ENCODE measurements around the gene FBLL1. TPM values are rescaled to one million over a fixed set of nuclear protein-coding genes. Genes with fewer than 3 reads are reported as not detected.
A peak's percentile ranks its signal among the peaks of the same experiment; 100 is the strongest.

FBLL1 gene
- total RNA-seq, 4 donors from 2014 or later, result 0.18 TPM; not detected in 3

DNA sequence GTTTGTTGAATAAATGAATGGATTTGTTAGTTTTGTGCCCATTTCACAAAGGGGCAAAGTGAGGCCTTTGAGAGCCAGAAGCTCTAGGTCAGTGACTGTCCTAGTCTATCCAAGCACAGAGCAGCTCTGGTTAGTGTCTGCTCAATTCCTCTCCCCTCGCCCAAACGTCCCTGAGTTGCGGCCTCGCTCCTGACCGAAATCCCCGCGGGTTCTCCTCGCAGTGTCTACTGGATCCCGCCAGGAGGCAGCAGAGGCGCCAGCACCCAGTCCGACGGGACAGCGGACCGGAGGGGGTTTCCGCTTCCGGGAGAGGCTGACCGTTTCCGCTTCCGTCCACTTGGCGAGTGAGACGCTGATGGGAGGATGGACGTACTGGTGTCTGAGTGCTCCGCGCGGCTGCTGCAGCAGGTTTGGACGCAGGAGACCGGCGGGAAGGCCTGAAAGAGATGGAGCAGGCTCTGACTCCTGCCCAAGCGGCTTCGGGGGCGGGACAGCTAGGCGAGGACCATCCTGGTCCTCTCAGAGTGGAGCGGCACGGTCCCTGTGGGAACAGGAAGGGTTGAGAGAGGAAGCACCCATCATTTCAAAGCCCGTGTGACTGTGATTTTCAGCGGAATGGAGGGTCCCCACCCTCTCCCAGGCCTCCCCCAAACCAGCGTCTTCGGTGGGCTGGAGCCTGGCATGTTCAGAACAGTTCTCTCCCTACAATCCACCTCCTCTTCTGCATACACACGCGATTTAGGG, 42.8 kb upstream of the FBLL1 start, which contains the start of gene RARS1:
TSS of gene RARS1 (plus strand) at position 336 of the 744 bp plus-strand sequence. CDS start at position 364, 28 bp downstream.
- intact Hi-C loops (cut with DNase I), result loop anchor here (10.0 kb wide), 1 partner anchor 212 kb away; no protein-coding TSS in a partner anchor
- peaks cover 5 to 21% (median 10%) of the 10 kb centered on the region in 3 donors for H3K4me1 ChIP-seq
- peaks cover 4 to 35% (median 25%) of the 10 kb centered on the region in 3 donors for H3K36me3 ChIP-seq
- 0% methylated on average over 12 to 15 of the region's 40 CpGs for WGBS, 2 donors
- peak within 1 kb of the TSS; percentile 69 to 89 (median 84) for H3K27ac ChIP-seq
- DNase-seq, result peak; percentile 22
- peak within 1 kb of the TSS; percentile 72 to 95 (median 94) for H3K4me3 ChIP-seq
- TF ChIP-seq, protein P1, sequence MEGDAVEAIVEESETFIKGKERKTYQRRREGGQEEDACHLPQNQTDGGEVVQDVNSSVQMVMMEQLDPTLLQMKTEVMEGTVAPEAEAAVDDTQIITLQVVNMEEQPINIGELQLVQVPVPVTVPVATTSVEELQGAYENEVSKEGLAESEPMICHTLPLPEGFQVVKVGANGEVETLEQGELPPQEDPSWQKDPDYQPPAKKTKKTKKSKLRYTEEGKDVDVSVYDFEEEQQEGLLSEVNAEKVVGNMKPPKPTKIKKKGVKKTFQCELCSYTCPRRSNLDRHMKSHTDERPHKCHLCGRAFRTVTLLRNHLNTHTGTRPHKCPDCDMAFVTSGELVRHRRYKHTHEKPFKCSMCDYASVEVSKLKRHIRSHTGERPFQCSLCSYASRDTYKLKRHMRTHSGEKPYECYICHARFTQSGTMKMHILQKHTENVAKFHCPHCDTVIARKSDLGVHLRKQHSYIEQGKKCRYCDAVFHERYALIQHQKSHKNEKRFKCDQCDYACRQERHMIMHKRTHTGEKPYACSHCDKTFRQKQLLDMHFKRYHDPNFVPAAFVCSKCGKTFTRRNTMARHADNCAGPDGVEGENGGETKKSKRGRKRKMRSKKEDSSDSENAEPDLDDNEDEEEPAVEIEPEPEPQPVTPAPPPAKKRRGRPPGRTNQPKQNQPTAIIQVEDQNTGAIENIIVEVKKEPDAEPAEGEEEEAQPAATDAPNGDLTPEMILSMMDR (IDR thresholded peaks at IDR 0.05), result peak; percentile 81 to 98 (median 92)
- TF ChIP-seq POLR2A (IDR thresholded peaks at IDR 0.05), result peak in 3 of 4 donors; percentile 70 to 81 (median 77)
- H3K9me3 ChIP-seq, result no peaks in the 10 kb centered on the region
- H3K27me3 ChIP-seq, result no peaks in the 10 kb centered on the region

DNA sequence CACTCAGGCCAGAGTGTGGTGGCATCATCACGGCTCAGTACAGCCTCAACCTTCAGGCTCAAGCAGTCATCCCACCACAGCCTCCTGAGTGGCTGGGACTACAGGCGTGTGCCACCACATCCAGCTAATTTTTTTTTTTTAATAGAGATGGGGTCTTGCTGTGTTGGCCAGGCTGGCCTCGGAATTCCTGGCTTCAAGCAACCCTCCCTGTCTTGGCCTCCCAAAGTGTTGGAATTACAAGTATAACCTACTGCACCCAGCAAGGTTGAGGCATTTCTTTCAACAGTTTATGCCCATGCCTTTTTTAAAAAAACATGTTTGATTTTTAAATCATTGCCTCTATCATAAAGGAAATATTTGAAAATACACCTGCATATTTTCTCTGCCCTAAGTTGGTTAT, 40.0 kb upstream of the FBLL1 start:
- Histone ChIP-seq H3K27ac (no peak overlapping the region), H3K36me3 (peaks cover 4 to 62% (median 41%) of the 10 kb centered on the region in 3 donors)
- TF ChIP-seq POLR2A (IDR thresholded peaks at IDR 0.05), result no peak
- TF ChIP-seq, protein P1 (IDR thresholded peaks at IDR 0.05), result no peak

DNA sequence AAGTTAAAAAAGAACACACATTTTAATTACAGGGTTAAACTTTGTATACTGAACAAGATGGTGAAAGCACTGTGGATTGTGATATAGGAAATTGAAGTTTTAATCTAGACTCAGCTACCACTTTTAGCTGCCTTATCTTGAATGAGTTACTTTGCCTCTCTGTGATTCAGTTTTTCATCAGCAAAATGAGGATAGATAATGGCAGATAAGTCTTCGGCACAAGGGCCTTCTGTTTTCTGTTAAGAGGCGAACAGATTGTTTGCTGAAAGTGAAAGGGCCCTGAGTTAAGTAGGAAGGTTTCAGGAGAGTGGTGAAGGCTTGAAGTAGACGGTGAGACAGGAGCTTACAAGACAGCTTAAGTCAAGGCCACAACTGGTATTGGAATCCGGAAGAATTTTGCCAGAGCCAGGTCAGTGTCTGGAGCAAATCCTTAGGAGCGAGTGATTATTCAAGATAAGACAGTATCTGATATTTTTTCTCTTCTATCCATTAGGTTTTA, 35.0 kb upstream of the FBLL1 start:
- no peak overlapping the region for H3K27ac ChIP-seq
- no peaks in the 10 kb centered on the region for H3K27me3 ChIP-seq
- no peak overlapping the region for H3K4me3 ChIP-seq
- WGBS, 2 donors, result 94% methylated on average over 5 of the region's 5 CpGs
- H3K36me3 ChIP-seq, result peaks cover under 1 to 100% (median 72%) of the 10 kb centered on the region in 3 donors
- intact Hi-C loops (cut with DNase I), result no loop called here
- H3K4me1 ChIP-seq, result no peaks in the 10 kb centered on the region
- DNase-seq, result no peak
- H3K9me3 ChIP-seq, result no peaks in the 10 kb centered on the region
- TF ChIP-seq, protein P1 (IDR thresholded peaks at IDR 0.05), result no peak
- TF ChIP-seq POLR2A (IDR thresholded peaks at IDR 0.05), result no peak

More for the DNA sequence above, 40.0 kb upstream of the FBLL1 start:
- H3K27me3 ChIP-seq, result no peaks in the 10 kb centered on the region
- no peak overlapping the region for H3K4me3 ChIP-seq
- WGBS, 2 donors, result 92 to 96% methylated on average over 3 of the region's 3 CpGs
- intact Hi-C loops (cut with DNase I), result loop anchor here (10.0 kb wide), 1 partner anchor 214 kb away; no protein-coding TSS in a partner anchor
- no peak for DNase-seq
- H3K4me1 ChIP-seq, result peaks cover 5 to 21% (median 10%) of the 10 kb centered on the region in 3 donors
- H3K9me3 ChIP-seq, result no peaks in the 10 kb centered on the region

DNA sequence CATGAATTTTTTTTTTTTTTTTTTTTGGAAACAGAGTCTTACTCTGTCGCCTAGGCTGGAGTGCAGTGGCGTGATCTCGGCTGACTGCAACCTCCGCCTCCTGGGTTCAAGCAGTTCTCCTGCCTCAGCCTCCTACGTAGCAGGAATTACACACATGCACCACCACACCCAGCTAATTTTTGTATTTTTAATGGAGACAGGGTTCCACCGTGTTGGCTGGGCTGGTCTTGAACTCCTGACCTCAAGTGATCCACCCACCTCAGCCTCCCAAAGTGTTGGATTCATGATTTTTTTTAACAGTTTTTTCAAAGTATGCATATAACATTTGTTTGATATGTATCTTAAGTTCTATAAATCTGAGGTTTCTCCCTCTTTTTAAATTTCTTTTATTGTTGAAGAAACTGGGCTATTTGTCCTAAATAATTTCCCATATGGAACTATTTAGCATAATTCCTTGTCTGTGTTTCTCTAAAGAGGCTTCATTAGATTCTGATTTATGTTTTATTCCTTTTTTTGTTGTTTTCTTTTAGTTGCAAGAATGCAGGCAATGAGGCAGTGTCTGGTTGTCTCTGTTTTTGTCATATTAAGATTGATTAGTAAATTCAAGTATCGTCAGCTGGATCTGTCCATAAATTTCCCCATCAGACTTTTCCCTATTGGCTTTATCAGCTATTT, 26.4 kb upstream of the FBLL1 start:
- Histone ChIP-seq H3K4me3 (no peak overlapping the region), H3K27ac (no peak overlapping the region), H3K9me3 (no peaks in the 10 kb centered on the region), H3K27me3 (no peaks in the 10 kb centered on the region), H3K4me1 (no peaks in the 10 kb centered on the region), H3K36me3 (peaks cover 0 to 100% (median 32%) of the 10 kb centered on the region in 3 donors)
- WGBS, 2 donors, result 86 to 89% methylated on average over 7 of the region's 7 CpGs
- TF ChIP-seq POLR2A (IDR thresholded peaks at IDR 0.05), result no peak
- TF ChIP-seq, protein P1 (IDR thresholded peaks at IDR 0.05), result no peak
- intact Hi-C loops (cut with DNase I), result no loop called here
- no peak for DNase-seq

All from esophagus squamous epithelium (tissue), 5 donors.